ENCODE measurements around the gene KRTAP9-6.

DNA sequence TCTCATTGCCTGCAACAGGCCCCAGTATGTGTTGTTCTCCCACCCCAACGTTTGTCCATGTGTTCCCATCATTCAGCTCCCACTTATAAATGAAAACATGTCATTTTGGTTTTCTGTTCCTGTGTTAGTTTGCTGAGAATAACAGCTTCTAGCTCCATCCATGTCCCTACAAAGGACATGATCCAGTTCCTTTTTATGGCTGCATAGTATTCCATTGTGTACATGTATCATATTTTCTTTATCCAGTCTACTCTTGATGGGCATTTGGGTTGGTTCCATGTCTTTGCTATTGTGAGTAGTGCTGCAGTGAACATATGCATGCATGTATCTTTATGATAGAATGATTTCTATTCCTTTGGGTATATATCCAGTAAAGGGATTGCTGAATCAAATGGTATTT lies 49.5 kb upstream of the KRTAP9-6 start:
- TF ChIP-seq CTCF (IDR thresholded peaks at IDR 0.05; ENCODE audit: low read length): no peak
- no peak for TF ChIP-seq EZH2 (IDR thresholded peaks at IDR 0.05; ENCODE audit: borderline replicate concordance, low read length)
